IPS DF 19.7 (cell line): Measurements from ENCODE around the gene NTPCR.
"Not testable (repeated sequence)": the region's sequence is repeated elsewhere in the genome, so short reads cannot be mapped to it uniquely, and the experiment has no call there.

Experiments used
- DNase-seq: peaks from one replicate; pipeline ENCODE4 v3.0.0-alpha.2; 2013; ENCODE audit warnings: low read depth, low spot score

Gene NTPCR

GRCh38 chr1:232984577-232985425 is 34.4 kb downstream of the NTPCR start:
- DNase-seq, result no peak

DNA sequence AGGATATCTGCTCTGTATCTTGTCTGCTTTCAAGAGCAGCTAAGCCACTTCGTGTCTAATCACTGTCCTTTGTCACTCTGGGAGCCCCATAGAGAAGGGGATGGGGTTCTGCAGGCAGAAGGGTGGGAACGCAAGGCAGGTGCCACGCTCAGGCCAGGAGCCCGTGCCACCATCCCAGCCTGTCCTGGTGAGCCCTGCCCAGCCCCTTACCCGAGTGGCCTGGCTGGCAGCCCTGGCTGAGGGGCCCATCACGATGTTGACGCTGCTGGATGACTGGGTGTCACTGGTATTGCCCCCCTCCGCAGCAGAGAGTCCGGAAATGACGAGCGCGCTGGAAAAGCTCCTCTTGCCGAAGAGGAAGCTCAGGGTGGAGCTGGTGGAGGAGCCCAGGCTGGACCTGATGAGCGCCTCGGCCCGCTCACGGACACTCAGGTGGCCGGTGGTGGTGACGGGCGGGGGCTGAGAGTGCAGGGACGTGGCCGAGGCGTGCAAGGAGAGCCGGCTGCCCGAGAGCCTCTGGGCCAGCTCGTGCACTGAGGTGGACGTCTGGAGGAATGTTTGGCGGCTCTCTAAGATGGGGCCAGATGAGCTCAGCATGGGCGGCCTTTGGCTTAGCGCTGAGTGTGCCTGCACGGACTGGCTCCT is 35.6 kb downstream of the NTPCR start:
- no peak for DNase-seq

- no peak for DNase-seq
These were observed 36.1 kb downstream of the NTPCR start for GRCh38 chr1:232986527-232986922.

DNA sequence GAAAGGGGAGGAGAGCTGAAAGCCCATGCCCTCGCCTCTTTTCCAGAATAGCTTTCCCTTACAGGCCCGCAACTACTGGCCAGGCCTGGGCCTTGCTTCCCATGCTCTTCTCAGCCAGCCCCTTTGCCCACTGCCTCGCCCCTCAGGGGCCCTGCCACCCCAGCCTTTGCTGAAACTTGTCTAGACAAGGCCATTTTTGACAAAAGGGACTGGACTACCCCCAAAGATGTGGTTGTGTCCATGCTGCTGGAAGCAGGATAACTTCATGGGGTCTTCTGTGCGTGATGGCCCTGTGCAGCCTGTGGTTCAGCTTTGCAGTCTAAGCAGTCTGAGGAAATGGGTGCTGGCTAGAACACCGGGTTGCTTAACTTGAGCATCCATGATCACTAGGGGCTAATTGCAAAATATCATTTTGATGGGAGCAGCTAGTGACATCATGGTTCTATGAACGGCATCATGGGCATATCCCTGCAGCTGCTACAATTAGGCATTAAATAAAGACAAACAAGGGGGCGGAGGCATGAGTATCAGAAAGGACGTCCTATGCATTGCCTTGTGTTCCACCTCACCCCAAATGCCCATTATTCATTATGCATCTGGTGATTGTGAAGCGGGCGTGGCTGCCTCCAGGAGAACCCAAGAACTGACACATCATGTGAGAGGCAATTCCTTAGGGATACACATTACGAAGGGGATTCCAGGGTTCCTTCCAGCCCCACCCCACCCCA is 36.8 kb downstream of the NTPCR start:
- no peak for DNase-seq

GRCh38 chr1:232987774-232988140 is 37.3 kb downstream of the NTPCR start:
- no peak for DNase-seq

DNA sequence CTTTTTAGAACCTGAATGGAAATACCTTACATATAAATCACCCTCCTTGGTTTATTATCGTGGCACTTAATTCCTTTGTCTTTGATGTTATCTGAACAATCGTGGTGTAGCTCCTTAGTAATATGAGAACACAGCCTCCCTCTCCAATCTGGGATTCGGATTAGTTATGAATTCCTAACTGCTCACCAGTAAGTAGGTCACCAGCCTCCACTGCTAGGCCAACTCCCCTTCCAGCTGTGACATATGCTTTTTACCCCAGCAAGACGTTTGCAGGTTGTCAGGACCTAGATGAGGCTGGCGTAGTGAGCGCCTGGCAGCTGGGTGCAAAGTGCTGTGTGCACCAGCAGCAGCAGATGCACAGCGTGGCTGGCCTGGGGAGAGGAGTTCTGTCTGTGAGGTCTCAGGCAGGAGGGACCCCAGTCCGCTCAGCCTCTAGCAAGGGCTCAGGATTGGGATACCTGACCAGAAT is 38.2 kb downstream of the NTPCR start:
- no peak for DNase-seq

GRCh38 chr1:232990176-232991128 is 40.0 kb downstream of the NTPCR start:
- DNase-seq, result no peak

DNA sequence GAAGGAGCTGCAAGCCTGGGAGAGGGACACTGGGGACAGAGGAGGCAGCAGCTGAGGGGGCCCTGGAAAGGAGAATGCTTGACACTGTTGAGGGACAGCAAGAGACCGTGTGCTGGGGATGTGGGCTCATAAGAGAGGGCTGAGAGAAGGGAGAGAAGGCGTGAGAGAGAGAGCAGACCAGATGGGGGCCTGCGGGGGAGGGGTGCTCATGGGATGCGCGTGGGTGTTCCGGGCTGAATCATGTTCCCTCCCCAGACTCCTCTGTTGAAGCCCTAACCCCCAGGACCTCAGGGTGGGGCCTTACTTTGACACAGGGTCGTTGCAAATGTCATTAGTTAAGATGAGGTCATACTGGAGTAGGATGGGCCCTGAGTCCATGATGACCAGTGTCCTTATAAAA is 40.8 kb downstream of the NTPCR start:
- DNase-seq, result no peak

DNA sequence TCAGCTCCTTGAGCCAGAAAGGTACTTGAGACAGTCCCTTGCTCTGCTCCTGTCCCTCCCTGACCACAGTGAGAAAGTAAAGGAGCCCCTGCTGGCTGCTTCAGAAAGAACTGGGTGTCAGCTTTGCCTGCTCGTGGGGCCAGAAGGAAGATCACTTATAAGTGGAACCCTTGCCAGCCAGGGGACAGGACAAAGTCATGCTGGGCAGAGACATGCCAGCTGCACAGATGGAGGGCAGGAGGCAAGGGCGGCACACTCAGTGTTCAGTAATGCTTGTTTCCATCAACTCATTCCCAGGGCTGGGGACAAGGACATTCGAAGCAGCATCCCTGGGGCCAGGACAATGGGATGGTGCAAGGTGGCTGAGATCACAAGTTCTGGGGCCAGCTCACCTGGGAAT is 41.8 kb downstream of the NTPCR start:
- DNase-seq, result no peak

- DNase-seq, result no peak
These were observed 43.1 kb downstream of the NTPCR start for GRCh38 chr1:232993555-232993954.

DNA sequence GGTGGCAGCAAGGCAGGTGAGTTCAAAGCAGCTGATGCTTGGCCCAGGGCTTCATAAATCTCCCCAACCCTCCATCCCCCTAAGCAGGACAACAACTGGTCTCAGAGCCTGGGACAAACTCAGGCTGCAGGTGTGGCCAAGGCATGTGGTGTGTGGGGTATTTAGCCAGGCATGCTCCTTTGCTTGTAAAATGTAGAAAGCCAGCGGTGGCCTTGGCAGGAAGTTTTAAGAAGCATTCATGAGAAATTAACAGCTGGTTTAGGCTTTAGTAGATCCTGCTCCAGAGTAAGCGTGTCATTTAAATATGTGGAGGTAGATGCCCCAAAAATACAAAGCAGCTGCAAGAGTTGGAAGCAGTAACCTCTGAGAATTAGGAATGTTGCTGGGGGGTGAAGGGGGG is 44.8 kb downstream of the NTPCR start:
- DNase-seq, result no peak

- no peak for DNase-seq
These were observed 45.7 kb downstream of the NTPCR start for GRCh38 chr1:232996143-232996542.

DNA sequence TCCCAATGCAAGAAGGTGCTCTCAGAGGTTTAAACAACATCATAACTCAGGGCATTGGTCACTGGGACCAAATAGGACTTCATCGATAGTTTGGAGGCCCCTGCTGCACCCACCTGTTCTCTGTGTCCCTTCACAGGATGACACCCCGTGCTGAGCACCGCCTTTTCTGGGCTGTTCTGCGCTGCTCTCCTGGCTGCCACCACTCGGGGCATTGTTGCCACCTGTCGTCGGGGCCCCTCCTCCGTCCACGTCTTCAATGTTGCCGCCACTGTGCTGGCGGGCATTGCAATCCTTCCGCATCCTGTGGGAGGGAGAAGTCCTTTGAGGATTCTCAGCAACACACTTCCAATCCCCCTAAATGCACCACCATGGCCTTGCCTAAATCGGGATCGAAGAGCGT is 47.7 kb downstream of the NTPCR start:
- DNase-seq, result no peak

GRCh38 chr1:232998646-232999045 is 48.2 kb downstream of the NTPCR start:
- no peak for DNase-seq

DNA sequence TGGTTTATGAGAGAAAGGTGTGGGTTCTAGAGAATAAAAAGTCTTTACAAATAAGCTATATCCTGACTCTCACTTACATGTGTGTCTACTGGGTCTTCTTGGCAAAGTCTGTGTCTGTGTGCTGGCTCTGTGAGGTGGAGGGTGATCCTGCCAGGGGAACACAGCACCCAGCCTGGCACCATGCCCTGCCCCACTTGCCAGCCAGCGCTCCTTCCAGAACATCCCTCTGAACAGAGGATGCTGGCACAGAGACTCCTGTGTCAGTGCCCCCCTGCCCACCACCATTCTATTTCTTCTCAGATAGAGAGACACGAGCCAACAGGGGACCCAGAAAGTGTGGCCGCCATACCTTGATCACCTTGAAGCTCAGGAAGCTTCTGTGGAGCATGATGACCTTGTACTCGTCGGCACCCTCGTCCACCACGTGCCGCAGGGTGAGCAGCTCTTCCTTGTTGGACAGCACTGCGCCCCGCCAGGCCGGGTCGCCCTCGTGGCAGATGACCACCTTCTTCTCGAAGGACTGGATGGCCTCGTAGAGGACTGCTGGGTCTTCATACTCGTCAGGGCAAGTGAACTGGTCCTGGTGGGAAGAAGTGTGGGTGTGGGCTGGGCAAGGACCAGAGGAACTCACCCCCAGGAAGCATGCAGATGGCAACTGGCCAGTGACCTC is 49.7 kb downstream of the NTPCR start:
- DNase-seq, result no peak

DNA sequence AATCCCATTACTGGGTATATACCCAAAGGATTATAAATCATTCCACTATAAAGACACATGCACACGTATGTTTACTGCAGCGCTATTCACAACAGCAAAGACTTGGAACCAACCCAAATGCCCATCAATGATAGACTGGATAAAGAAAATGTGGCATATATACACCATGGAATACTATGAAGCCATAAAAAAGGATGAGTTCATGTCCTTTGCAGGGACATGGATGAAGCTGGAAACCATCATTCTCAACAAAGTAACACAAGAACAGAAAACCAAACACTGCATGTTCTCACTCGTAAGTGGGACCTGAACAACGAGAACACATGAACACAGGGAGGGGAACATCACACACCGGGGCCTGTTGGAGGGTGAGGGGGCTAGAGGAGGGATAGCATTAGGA is 53.2 kb downstream of the NTPCR start:
- not testable (repeated sequence) for DNase-seq

DNA sequence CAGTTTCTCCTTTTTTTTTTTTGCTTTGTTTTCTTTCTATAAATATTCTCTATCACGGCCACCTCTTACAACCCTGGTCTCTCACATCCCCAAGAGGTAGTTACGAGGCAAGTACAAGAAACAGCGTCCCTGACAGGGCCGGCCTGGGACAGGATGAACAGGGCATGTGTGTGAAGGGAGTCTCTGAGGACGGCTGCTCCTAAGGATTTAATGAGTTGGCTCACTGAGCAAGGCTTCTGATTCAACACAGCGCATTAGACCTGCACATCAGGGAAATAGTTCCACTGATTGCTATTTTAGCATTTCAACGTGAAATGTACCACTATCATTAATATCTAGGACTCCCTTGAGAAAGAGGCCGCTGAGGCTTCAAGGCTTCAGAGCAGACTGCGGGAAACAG is 54.0 kb downstream of the NTPCR start:
- no peak for DNase-seq

DNA sequence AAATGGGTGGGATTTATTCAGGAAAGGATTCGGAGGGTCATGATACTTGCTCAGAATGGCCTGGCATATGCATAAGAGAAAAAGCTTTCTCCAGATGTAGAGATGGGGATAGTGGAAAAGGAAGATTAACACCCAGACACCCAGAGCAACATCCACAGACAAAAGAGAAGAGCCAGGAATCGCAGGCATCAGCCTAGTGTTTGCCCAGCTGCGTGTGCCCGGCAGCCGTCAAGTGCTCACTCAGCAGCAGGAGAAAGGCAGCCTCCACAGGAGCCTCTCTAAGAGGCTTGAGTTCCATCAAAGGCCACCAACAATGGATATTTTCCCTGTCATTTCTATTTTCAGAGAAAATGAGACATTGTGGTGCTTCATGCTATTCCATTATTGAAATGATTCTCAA is 54.7 kb downstream of the NTPCR start:
- DNase-seq, result no peak

- no peak for DNase-seq
These were observed 55.3 kb downstream of the NTPCR start for GRCh38 chr1:233005703-233006102.

GRCh38 chr1:233006108-233006507 is 55.7 kb downstream of the NTPCR start:
- no peak for DNase-seq

DNA sequence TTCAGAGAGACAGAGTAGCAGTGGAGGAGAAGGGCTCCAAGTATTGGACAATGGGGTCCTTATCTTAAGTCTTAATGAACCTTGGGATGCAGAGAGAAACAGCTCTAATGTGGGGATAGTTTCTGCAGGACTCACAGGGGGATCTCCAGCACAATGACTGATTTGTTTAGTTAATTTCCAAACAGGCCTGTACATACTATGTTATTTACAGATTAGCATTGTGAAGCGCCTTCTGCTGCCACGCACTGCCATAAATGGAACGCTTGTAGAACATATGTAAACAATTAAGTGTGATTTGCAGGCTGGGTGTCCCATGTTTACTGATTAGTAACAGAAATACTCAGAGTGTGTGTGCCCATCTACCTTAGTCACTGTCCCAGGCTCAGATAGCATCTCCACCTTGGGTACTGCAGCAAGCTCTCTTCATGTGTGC is 56.1 kb downstream of the NTPCR start:
- DNase-seq, result no peak
